Measurements from ENCODE around the gene NR3C2. TPM values are rescaled to one million over a fixed set of nuclear protein-coding genes. Genes with fewer than 3 reads are reported as not detected.

The NR3C2 gene
- total RNA-seq, 2 donors from 2014 or later: 0.44 to 0.82 TPM

GRCh38 chr4:148238086-148238485, 204.1 kb downstream of the NR3C2 start:
- Histone ChIP-seq H3K36me3 (ENCODE audit: control insufficient read depth, insufficient read depth, low read length) (no peaks in the 10 kb centered on the region), H3K27ac (ENCODE audit: low read depth, low read length) (no peak overlapping the region), H3K4me1 (ENCODE audit: control insufficient read depth, insufficient read depth, low read length) (no peaks in the 10 kb centered on the region), H3K27me3 (ENCODE audit: control insufficient read depth, insufficient read depth, low read length, poor library complexity, severe bottlenecking) (no peaks in the 10 kb centered on the region), H3K9me3 (ENCODE audit: control insufficient read depth, low read length) (no peaks in the 10 kb centered on the region), H3K9ac (ENCODE audit: extremely low read depth, low read length, poor library complexity, severe bottlenecking) (no peak overlapping the region), H3K4me3 (ENCODE audit: low read length) (no peak overlapping the region)
- Mint-ChIP-seq H3K9me3 (no peaks in the 10 kb centered on the region), H3K36me3 (ENCODE audit: low read depth) (no peaks in the 10 kb centered on the region), H3K27ac (no peak overlapping the region), H3K27me3 (ENCODE audit: insufficient read depth) (no peaks in the 10 kb centered on the region), H3K4me1 (no peaks in the 10 kb centered on the region), H3K4me3 (no peak overlapping the region)
- 93 to 100% methylated on average over 2 to 3 of the region's 3 CpGs for WGBS, 2 experiments (ENCODE audit: insufficient coverage in 1 of 2, insufficient read length in 1 of 2)
- DNase-seq: no peak
- TF ChIP-seq CTCF (conservative IDR thresholded peaks at IDR 0.05): no peak

- Histone ChIP-seq H3K36me3 (ENCODE audit: control insufficient read depth, insufficient read depth, low read length) (no peaks in the 10 kb centered on the region), H3K4me1 (ENCODE audit: control insufficient read depth, insufficient read depth, low read length) (no peaks in the 10 kb centered on the region), H3K4me3 (ENCODE audit: low read length) (no peak overlapping the region), H3K9ac (ENCODE audit: extremely low read depth, low read length, poor library complexity, severe bottlenecking) (no peak overlapping the region), H3K27ac (ENCODE audit: low read depth, low read length) (no peak overlapping the region), H3K27me3 (ENCODE audit: control insufficient read depth, insufficient read depth, low read length, poor library complexity, severe bottlenecking) (no peaks in the 10 kb centered on the region), H3K9me3 (ENCODE audit: control insufficient read depth, low read length) (peaks cover 8% of the 10 kb centered on the region)
- H3K27ac Mint-ChIP-seq: no peak overlapping the region
- 85 to 100% methylated on average over 1 to 3 of the region's 3 CpGs for WGBS, 2 experiments (ENCODE audit: insufficient coverage in 1 of 2, insufficient read length in 1 of 2)
- DNase-seq: no peak
- no peak overlapping the region for H3K4me3 Mint-ChIP-seq
- TF ChIP-seq CTCF (conservative IDR thresholded peaks at IDR 0.05): no peak
- no peaks in the 10 kb centered on the region for H3K9me3 Mint-ChIP-seq
- no peaks in the 10 kb centered on the region for H3K4me1 Mint-ChIP-seq
- no peaks in the 10 kb centered on the region for H3K27me3 Mint-ChIP-seq (ENCODE audit: insufficient read depth)
- no peaks in the 10 kb centered on the region for H3K36me3 Mint-ChIP-seq (ENCODE audit: low read depth)
Observed at GRCh38 chr4:148235809-148236208, 206.4 kb downstream of the NR3C2 start.

GRCh38 chr4:148229798-148230197, 212.4 kb downstream of the NR3C2 start:
- H3K9ac ChIP-seq (ENCODE audit: extremely low read depth, low read length, poor library complexity, severe bottlenecking): no peak overlapping the region
- no peak overlapping the region for H3K4me3 ChIP-seq (ENCODE audit: low read length)
- no peaks in the 10 kb centered on the region for H3K36me3 ChIP-seq (ENCODE audit: control insufficient read depth, insufficient read depth, low read length)
- DNase-seq: no peak
- H3K27me3 ChIP-seq (ENCODE audit: control insufficient read depth, insufficient read depth, low read length, poor library complexity, severe bottlenecking): no peaks in the 10 kb centered on the region
- Mint-ChIP-seq H3K27ac (no peak overlapping the region), H3K4me1 (peaks cover 11% of the 10 kb centered on the region), H3K27me3 (ENCODE audit: insufficient read depth) (no peaks in the 10 kb centered on the region), H3K36me3 (ENCODE audit: low read depth) (no peaks in the 10 kb centered on the region), H3K4me3 (no peak overlapping the region), H3K9me3 (no peaks in the 10 kb centered on the region)
- 90% methylated on average over 1 of the region's 1 CpG; no CpG with 5 or more reads in 1 of the 2 experiments for WGBS, 2 experiments (ENCODE audit: insufficient coverage in 1 of 2, insufficient read length in 1 of 2)
- peaks cover 4% of the 10 kb centered on the region for H3K4me1 ChIP-seq (ENCODE audit: control insufficient read depth, insufficient read depth, low read length)
- peaks cover 8% of the 10 kb centered on the region for H3K9me3 ChIP-seq (ENCODE audit: control insufficient read depth, low read length)
- H3K27ac ChIP-seq (ENCODE audit: low read depth, low read length): no peak overlapping the region
- TF ChIP-seq CTCF (conservative IDR thresholded peaks at IDR 0.05): no peak
